RWPE2 (cell line): ENCODE data around the gene MDGA2.
"Not testable (repeated sequence)": the region's sequence is repeated elsewhere in the genome, so short reads cannot be mapped to it uniquely, and the experiment has no call there.

Source experiments
- ATAC-seq: fragments of 200-7000 bp; cut with Tn5 transposase; 3 replicates; pipeline ENCODE4 v1.9.1; 2021; ENCODE audit warnings: low read depth
- DNase-seq: peaks from one replicate; pipeline ENCODE4 v3.0.0-alpha.2; 2020; ENCODE audit warnings: low spot score
- H3K27ac ChIP-seq: fragments of 450-650 bp; 2 replicates; pipeline ENCODE4 v1.5.1; 2017; ENCODE audit warnings: mild to moderate bottlenecking; ENCODE audit not compliant: poor library complexity, severe bottlenecking
- H3K27me3 ChIP-seq: fragments of 250-450 bp; sonication (Bioruptor Pico); 2 replicates; pipeline ENCODE4 v1.5.1; 2021; ENCODE audit warnings: mild to moderate bottlenecking, moderate library complexity; ENCODE audit not compliant: insufficient read depth, poor library complexity, severe bottlenecking
- H3K36me3 ChIP-seq: fragments of 250-450 bp; sonication (Bioruptor Pico); 2 replicates; pipeline ENCODE4 v1.5.1; 2020; ENCODE audit warnings: low read depth, mild to moderate bottlenecking, moderate library complexity
- H3K4me1 ChIP-seq: fragments of 250-450 bp; sonication (Bioruptor Pico); 2 replicates; pipeline ENCODE4 v1.5.1; 2021; ENCODE audit warnings: mild to moderate bottlenecking, moderate library complexity; ENCODE audit not compliant: insufficient read depth, poor library complexity, severe bottlenecking
- H3K4me3 ChIP-seq: fragments of 250-450 bp; sonication (Bioruptor Pico); 2 replicates; pipeline ENCODE4 v1.5.1; 2021; ENCODE audit warnings: mild to moderate bottlenecking, moderate library complexity; ENCODE audit not compliant: severe bottlenecking
- H3K9me3 ChIP-seq: fragments of 250-450 bp; sonication (Bioruptor Pico); 2 replicates; pipeline ENCODE4 v1.5.1; 2021; ENCODE audit warnings: mild to moderate bottlenecking, moderate library complexity; ENCODE audit not compliant: severe bottlenecking
- TF ChIP-seq, protein P1 (sequence below): fragments of 450-650 bp; IDR thresholded peaks from one replicate; pipeline ENCODE4 v1.5.1; 2017; ENCODE audit warnings: mild to moderate bottlenecking, moderate library complexity; ENCODE audit not compliant: poor library complexity, severe bottlenecking

Gene MDGA2

DNA sequence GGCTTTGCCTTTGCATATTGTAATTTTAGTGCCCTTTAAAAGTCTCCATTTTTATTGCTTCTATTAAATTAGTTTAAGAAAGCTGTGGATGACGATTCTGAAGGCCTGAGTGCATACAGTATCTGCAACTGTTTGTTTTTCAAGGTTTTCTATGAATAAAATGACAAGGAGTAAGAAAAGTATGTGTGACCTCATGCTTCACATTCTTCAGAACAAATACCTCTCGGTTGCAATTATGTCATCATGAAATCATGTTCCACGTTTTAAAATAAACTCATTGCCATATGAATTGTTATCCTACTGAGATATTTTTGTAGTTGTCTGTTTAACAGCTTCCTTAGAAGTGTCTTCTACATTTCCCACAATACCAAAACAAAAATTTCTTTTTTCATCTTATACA is 374.6 kb downstream of the MDGA2 start:
- Histone ChIP-seq H3K4me1 (no peaks in the 10 kb centered on the region), H3K27ac (no peak overlapping the region), H3K4me3 (no peak overlapping the region), H3K27me3 (peaks cover 17% of the 10 kb centered on the region), H3K36me3 (no peaks in the 10 kb centered on the region), H3K9me3 (no peaks in the 10 kb centered on the region)
- no peak for ATAC-seq
- TF ChIP-seq, protein P1, sequence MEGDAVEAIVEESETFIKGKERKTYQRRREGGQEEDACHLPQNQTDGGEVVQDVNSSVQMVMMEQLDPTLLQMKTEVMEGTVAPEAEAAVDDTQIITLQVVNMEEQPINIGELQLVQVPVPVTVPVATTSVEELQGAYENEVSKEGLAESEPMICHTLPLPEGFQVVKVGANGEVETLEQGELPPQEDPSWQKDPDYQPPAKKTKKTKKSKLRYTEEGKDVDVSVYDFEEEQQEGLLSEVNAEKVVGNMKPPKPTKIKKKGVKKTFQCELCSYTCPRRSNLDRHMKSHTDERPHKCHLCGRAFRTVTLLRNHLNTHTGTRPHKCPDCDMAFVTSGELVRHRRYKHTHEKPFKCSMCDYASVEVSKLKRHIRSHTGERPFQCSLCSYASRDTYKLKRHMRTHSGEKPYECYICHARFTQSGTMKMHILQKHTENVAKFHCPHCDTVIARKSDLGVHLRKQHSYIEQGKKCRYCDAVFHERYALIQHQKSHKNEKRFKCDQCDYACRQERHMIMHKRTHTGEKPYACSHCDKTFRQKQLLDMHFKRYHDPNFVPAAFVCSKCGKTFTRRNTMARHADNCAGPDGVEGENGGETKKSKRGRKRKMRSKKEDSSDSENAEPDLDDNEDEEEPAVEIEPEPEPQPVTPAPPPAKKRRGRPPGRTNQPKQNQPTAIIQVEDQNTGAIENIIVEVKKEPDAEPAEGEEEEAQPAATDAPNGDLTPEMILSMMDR = no peak
- DNase-seq = no peak

DNA sequence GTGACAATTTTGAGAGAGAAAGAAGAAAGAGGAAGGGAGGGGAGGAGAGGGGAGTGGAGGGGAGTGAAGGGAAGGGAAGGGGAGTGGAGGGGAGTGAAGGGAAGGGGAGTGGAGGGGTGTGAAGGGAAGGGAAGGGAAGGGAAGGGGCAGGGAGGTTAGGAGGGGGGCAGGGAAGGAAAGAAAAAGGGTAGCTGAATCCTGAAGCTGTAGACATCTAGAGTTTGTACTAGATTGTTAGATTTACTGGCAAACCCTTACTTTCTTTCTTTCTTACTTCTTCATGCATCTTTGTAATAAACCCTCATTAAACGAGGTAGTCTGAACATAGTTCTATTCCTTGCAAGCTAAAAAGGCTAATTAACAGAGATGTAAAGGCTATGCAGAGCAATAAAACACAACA is 378.0 kb downstream of the MDGA2 start:
- no peak overlapping the region for H3K27ac ChIP-seq
- H3K36me3 ChIP-seq = no peaks in the 10 kb centered on the region
- DNase-seq = no peak
- H3K9me3 ChIP-seq = no peaks in the 10 kb centered on the region
- H3K4me1 ChIP-seq = no peaks in the 10 kb centered on the region
- peaks cover 27% of the 10 kb centered on the region for H3K27me3 ChIP-seq
- no peak for ATAC-seq
- no peak overlapping the region for H3K4me3 ChIP-seq
- TF ChIP-seq, protein P1 = no peak

DNA sequence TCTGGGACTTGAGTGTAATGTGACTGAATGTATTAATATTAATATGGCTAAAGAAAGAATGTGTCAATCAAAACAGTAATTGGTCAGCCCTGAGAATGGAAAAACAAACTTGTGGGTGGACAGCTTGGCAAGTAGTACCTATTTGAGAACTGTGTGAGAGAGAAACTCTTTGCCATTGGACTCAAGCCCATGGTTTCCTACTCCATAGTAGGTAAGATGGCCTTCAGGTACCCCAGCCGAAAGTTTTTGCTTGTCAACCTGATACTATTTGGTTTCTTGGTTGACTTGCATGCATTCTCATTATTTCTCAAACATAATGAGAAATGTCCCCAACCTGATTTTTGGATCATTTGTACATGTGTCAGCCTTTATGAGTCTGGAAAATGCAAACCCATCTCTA is 391.1 kb downstream of the MDGA2 start:
- DNase-seq (no peak), ATAC-seq (no peak)
- Histone ChIP-seq H3K4me3 (no peak overlapping the region), H3K36me3 (no peaks in the 10 kb centered on the region), H3K9me3 (no peaks in the 10 kb centered on the region), H3K27me3 (peaks cover 42% of the 10 kb centered on the region), H3K4me1 (no peaks in the 10 kb centered on the region), H3K27ac (no peak overlapping the region)
- TF ChIP-seq, protein P1 = no peak

DNA sequence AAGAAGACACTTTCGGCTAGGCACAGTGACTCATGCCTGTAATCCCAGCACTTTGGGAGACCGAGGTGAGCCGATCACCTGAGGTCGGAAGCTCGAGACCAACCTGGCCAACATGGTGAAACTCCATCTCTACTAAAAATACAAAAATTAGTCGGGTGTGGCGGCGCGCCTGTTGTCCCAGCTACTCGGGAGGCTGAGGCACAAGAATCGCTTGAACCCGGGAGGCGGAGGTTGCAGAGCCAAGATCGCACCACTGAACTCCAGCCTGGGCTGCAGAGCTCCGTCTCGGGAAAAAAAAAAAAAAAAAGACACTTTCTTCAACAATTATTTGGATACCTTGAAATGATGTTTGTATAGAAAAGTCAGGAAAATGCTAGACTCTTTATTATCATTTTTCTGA is 393.6 kb downstream of the MDGA2 start:
- not testable (repeated sequence) for H3K4me1 ChIP-seq, DNase-seq, H3K9me3 ChIP-seq, H3K4me3 ChIP-seq, ATAC-seq, H3K36me3 ChIP-seq, H3K27ac ChIP-seq
- H3K27me3 ChIP-seq = peaks cover 23% of the 10 kb centered on the region

DNA sequence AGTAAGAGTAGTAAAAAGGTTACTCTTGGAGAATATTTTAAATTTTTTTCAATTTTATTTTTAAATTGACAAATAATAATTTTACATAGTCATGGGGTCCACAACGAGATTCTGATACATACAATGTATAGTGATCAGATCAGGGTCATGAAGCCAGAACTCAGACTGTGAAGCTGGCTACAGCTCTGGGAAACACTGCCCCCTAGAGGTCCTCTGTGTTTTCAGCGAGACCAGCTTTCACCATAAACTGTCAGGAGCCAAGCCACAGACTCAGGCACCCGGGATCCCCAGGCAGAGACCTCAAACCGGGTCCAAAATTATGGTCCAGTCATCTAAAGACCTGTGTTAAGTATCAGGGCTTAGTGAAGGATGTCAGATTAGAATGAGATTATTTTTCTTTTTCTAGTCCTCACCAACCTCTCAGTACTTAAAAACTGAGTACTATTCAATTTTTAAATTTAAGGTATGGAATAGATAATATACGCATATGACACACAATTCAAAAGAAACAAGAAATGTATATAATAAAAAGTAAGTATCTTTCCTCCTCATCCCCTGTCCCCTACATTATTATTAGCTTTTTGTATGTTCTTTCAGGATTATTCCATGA is 397.1 kb downstream of the MDGA2 start:
- no peaks in the 10 kb centered on the region for H3K36me3 ChIP-seq
- no peak overlapping the region for H3K27ac ChIP-seq
- DNase-seq (no peak), ATAC-seq (peak; percentile 89)
- H3K27me3 ChIP-seq = peaks cover 4% of the 10 kb centered on the region
- H3K4me1 ChIP-seq = peaks cover 8% of the 10 kb centered on the region
- no peaks in the 10 kb centered on the region for H3K9me3 ChIP-seq
- TF ChIP-seq, protein P1 = peak; percentile 96
- no peak overlapping the region for H3K4me3 ChIP-seq
